Measurements from ENCODE around the gene PLCXD1. TPM values are rescaled to one million over a fixed set of nuclear protein-coding genes. Genes with fewer than 3 reads are reported as not detected.

PLCXD1 gene
- total and polyA plus RNA-seq, 4 donors: 2.6 to 25.7 (median 12.8) TPM

GRCh38 chrX:348461-349117 is 67.4 kb downstream of the PLCXD1 start:
- H3K36me3 ChIP-seq (ENCODE audit: control insufficient read depth in 4 of 4, insufficient read depth in 3 of 4, low read depth in 1 of 4, low read length in 3 of 4): peaks cover 0 to 3% (median 1%) of the 10 kb centered on the region in 4 donors
- no peaks in the 10 kb centered on the region for H3K27me3 ChIP-seq (ENCODE audit: control insufficient read depth in 4 of 4, insufficient read depth in 4 of 4, low read length in 3 of 4)
- 76% methylated on average over 11 of the region's 11 CpGs for WGBS
- no peak overlapping the region for H3K9ac ChIP-seq (ENCODE audit: low read depth in 1 of 2, low read length in 2 of 2)
- TF ChIP-seq MAX (IDR thresholded peaks at IDR 0.05) (no peak), NR2F2 (IDR thresholded peaks at IDR 0.05) (peak; percentile 60)
- H3K4me1 ChIP-seq (ENCODE audit: control insufficient read depth in 4 of 4, insufficient read depth in 4 of 4, low read length in 3 of 4): no peaks in the 10 kb centered on the region
- no peaks in the 10 kb centered on the region for H3K9me3 ChIP-seq (ENCODE audit: control insufficient read depth in 4 of 4, low read length in 3 of 4)
- DNase-seq (ENCODE audit: low spot score): no peak
- no peak overlapping the region for H3K4me3 ChIP-seq (ENCODE audit: low read depth in 1 of 3, low read length in 3 of 3)
- H3K27ac ChIP-seq (ENCODE audit: low read depth in 1 of 2, low read length in 2 of 2): no peak overlapping the region

GRCh38 chrX:349196-349595 is 68.0 kb downstream of the PLCXD1 start:
- no peak for DNase-seq (ENCODE audit: low spot score)

GRCh38 chrX:349702-350101 is 68.5 kb downstream of the PLCXD1 start:
- Histone ChIP-seq H3K9ac (ENCODE audit: low read depth in 1 of 2, low read length in 2 of 2) (no peak overlapping the region), H3K9me3 (ENCODE audit: control insufficient read depth in 4 of 4, low read length in 3 of 4) (no peaks in the 10 kb centered on the region), H3K36me3 (ENCODE audit: control insufficient read depth in 4 of 4, insufficient read depth in 3 of 4, low read depth in 1 of 4, low read length in 3 of 4) (peaks cover 0 to 3% (median 1%) of the 10 kb centered on the region in 4 donors), H3K27me3 (ENCODE audit: control insufficient read depth in 4 of 4, insufficient read depth in 4 of 4, low read length in 3 of 4) (no peaks in the 10 kb centered on the region), H3K27ac (ENCODE audit: low read depth in 1 of 2, low read length in 2 of 2) (no peak overlapping the region), H3K4me3 (ENCODE audit: low read depth in 1 of 3, low read length in 3 of 3) (no peak overlapping the region), H3K4me1 (ENCODE audit: control insufficient read depth in 4 of 4, insufficient read depth in 4 of 4, low read length in 3 of 4) (no peaks in the 10 kb centered on the region)
- no peak for DNase-seq (ENCODE audit: low spot score)
- TF ChIP-seq ZBTB33 (IDR thresholded peaks at IDR 0.05) (no peak), HNF4G (IDR thresholded peaks at IDR 0.05) (no peak), FOXA2 (IDR thresholded peaks at IDR 0.05) (no peak), YY1 (IDR thresholded peaks at IDR 0.05) (no peak), ATF3 (IDR thresholded peaks at IDR 0.05) (no peak), REST (IDR thresholded peaks at IDR 0.05) (no peak), TAF1 (conservative IDR thresholded peaks at IDR 0.05) (no peak)
- WGBS: 76% methylated on average over 10 of the region's 10 CpGs

More at GRCh38 chrX:349196-349595, 68.0 kb downstream of the PLCXD1 start:
- Histone ChIP-seq H3K4me1 (ENCODE audit: control insufficient read depth in 4 of 4, insufficient read depth in 4 of 4, low read length in 3 of 4) (no peaks in the 10 kb centered on the region), H3K27me3 (ENCODE audit: control insufficient read depth in 4 of 4, insufficient read depth in 4 of 4, low read length in 3 of 4) (no peaks in the 10 kb centered on the region), H3K4me3 (ENCODE audit: low read depth in 1 of 3, low read length in 3 of 3) (no peak overlapping the region), H3K9me3 (ENCODE audit: control insufficient read depth in 4 of 4, low read length in 3 of 4) (no peaks in the 10 kb centered on the region), H3K36me3 (ENCODE audit: control insufficient read depth in 4 of 4, insufficient read depth in 3 of 4, low read depth in 1 of 4, low read length in 3 of 4) (peaks cover 0 to 3% (median 1%) of the 10 kb centered on the region in 4 donors), H3K9ac (ENCODE audit: low read depth in 1 of 2, low read length in 2 of 2) (no peak overlapping the region), H3K27ac (ENCODE audit: low read depth in 1 of 2, low read length in 2 of 2) (no peak overlapping the region)
- TF ChIP-seq ATF3 (IDR thresholded peaks at IDR 0.05): no peak
- TF ChIP-seq JUND (IDR thresholded peaks at IDR 0.05): no peak
- TF ChIP-seq FOXA1 (IDR thresholded peaks at IDR 0.05): no peak
- no peak for TF ChIP-seq NR2F2 (IDR thresholded peaks at IDR 0.05)
- TF ChIP-seq CTCF (IDR thresholded peaks at IDR 0.05; ENCODE audit: low read depth, low read length, missing input control): no peak
- WGBS: 86% methylated on average over 18 of the region's 18 CpGs

All from liver (tissue), 9 donors.